Keratinocyte (primary cell): ENCODE results near the gene LINGO1. TPM values are rescaled to one million over a fixed set of nuclear protein-coding genes. Genes with fewer than 3 reads are reported as not detected.

Experiments
- DNase-seq: peaks from one replicate; pipeline ENCODE4 v3.0.0-alpha.2; 2011; ENCODE audit warnings: low read depth, missing footprints, low spot score
- FAIRE-seq: peaks from 2 replicates; lab custom pipeline; 2011; peaks lifted over from hg19 to GRCh38; lab: Jason Lieb, UNC
- H2AFZ ChIP-seq: 2 replicates; pipeline ENCODE4 v1.6.0; 2012; ENCODE audit warnings: low read length, control low read depth, inconsistent platforms; ENCODE audit not compliant: control insufficient read depth
- H3K27ac ChIP-seq: 2 replicates; pipeline ENCODE4 v1.5.1; 2011; ENCODE audit warnings: low read length; ENCODE audit not compliant: control insufficient read depth, insufficient read depth
- H3K27me3 ChIP-seq: 3 replicates; pipeline ENCODE4 v1.6.0; 2011; ENCODE audit warnings: low read length; ENCODE audit not compliant: control insufficient read depth, insufficient read depth; ENCODE audit errors: extremely low read depth
- H3K36me3 ChIP-seq, 2 experiments: 2 replicates in 1 of 2; 3 replicates in 1 of 2; pipeline ENCODE4 v1.5.1; 2011; ENCODE audit warnings: low read length in 2 of 2, mild to moderate bottlenecking in 1 of 2; ENCODE audit not compliant: control insufficient read depth in 2 of 2, insufficient read depth in 2 of 2; ENCODE audit errors: extremely low read depth in 1 of 2
- H3K4me1 ChIP-seq: 3 replicates; pipeline ENCODE4 v1.5.1; 2011; ENCODE audit warnings: low read length; ENCODE audit not compliant: control insufficient read depth, insufficient read depth; ENCODE audit errors: extremely low read depth
- H3K4me2 ChIP-seq: 3 replicates; pipeline ENCODE4 v1.6.0; 2011; ENCODE audit warnings: low read depth, low read length; ENCODE audit not compliant: control insufficient read depth, insufficient read depth; ENCODE audit errors: extremely low read depth
- H3K4me3 ChIP-seq, 3 experiments: fragments of 200-600 bp in 1 of 3; sonication (generic) in 1 of 3; 2 replicates in 2 of 3; 3 replicates in 1 of 3; pipeline ENCODE4 v1.5.1; 2011 to 2016; ENCODE audit warnings: low read length in 3 of 3, mild to moderate bottlenecking in 3 of 3, control low read depth in 2 of 3, inconsistent platforms in 1 of 3, low read depth in 1 of 3, mixed read lengths in 1 of 3, mixed run types in 1 of 3, moderate library complexity in 1 of 3; ENCODE audit not compliant: control insufficient read depth in 2 of 3, insufficient read depth in 2 of 3; ENCODE audit errors: extremely low read depth in 1 of 3
- H3K79me2 ChIP-seq: 2 replicates; pipeline ENCODE4 v1.6.0; 2012; ENCODE audit warnings: low read length; ENCODE audit not compliant: control insufficient read depth, insufficient read depth
- H3K9ac ChIP-seq: 3 replicates; pipeline ENCODE4 v1.6.0; 2011; ENCODE audit warnings: low read length; ENCODE audit not compliant: control insufficient read depth, insufficient read depth; ENCODE audit errors: extremely low read depth
- H3K9me1 ChIP-seq: 3 replicates; pipeline ENCODE4 v1.6.0; 2011; ENCODE audit warnings: low read length; ENCODE audit not compliant: control insufficient read depth, insufficient read depth; ENCODE audit errors: extremely low read depth
- H3K9me3 ChIP-seq: 2 replicates; pipeline ENCODE4 v1.5.1; 2012; ENCODE audit warnings: low read depth, low read length; ENCODE audit not compliant: control insufficient read depth
- H4K20me1 ChIP-seq: 3 replicates; pipeline ENCODE4 v1.6.0; 2011; ENCODE audit warnings: low read length; ENCODE audit not compliant: control insufficient read depth, insufficient read depth; ENCODE audit errors: extremely low read depth
- EZH2 ChIP-seq: IDR thresholded peaks from one replicate; pipeline ENCODE4 v1.6.1; 2012; ENCODE audit warnings: inconsistent platforms, mild to moderate bottlenecking, low read length, moderate library complexity
- dilution Hi-C: fragments of 300-500 bp; cut with MboI; formaldehyde crosslinking; loops from one replicate; pipeline ENCODE4 v1.7.0; 2020; ENCODE audit warnings: low sequenced_read_pairs; ENCODE audit not compliant: extremely low pct_ligation_motif_present
- polyA plus RNA-seq, 5 experiments: library from polyadenylated mRNA; depleted of rRNA in 3 of 5; stranded (reverse) in 3 of 5; stranded (forward) in 1 of 5; unstranded in 1 of 5; fragments of >200 nt; gene quantifications; 1 replicate in 1 of 5; 2 replicates in 3 of 5; 3 replicates in 1 of 5; pipeline versions ENCODE4 v1.2.1 to v1.2.3, GENCODE V29; 2011 to 2012; ENCODE audit warnings: missing spikeins in 2 of 5, low read depth in 1 of 5, low replicate concordance in 1 of 5
- TF ChIP-seq, protein P1 (sequence below), 3 experiments: IDR thresholded peaks in 1 of 3; conservative IDR thresholded peaks in 1 of 3; optimal IDR thresholded peaks in 1 of 3; 2 replicates in 2 of 3; 3 replicates in 1 of 3; pipeline versions ENCODE3 to v1.5.1; 2011; ENCODE audit warnings: low read length in 3 of 3, mild to moderate bottlenecking in 3 of 3, moderate library complexity in 2 of 3, control low read depth in 1 of 3, inconsistent platforms in 1 of 3; ENCODE audit not compliant: insufficient read depth in 2 of 3; ENCODE audit errors: extremely low read depth in 1 of 3

The LINGO1 gene
- polyA plus RNA-seq, 1 donor (not counting 4 experiments of a cell fraction or from before 2014, with no cell fraction given): not detected

DNA sequence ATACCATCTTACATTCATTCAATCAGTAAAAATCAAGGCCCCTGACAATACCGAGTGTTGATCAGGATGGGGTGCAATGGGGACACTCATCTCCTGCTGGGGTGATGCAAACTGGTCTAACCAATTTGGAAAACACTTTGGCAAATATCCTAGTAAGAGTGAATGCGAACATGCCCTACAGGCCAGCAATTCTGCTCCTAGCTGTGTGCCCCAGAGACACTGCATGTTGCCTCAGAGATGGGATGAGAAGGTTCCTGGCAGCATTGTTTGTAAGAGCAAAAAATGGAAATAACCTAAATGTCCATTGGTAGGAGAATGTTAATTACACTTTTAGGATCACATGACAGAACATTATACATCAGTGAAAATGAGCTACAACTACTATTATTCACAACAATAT lies 4.7 kb downstream of the LINGO1 start:
- H3K9me3 ChIP-seq: no peaks in the 10 kb centered on the region
- dilution Hi-C loops: no loop called here
- H3K36me3 ChIP-seq: no peaks in the 10 kb centered on the region
- no peaks in the 10 kb centered on the region for H4K20me1 ChIP-seq
- H3K9me1 ChIP-seq: no peaks in the 10 kb centered on the region
- DNase-seq: no peak
- no peak overlapping the region for H3K9ac ChIP-seq
- peaks cover 37% of the 10 kb centered on the region for H3K27me3 ChIP-seq
- no peak for FAIRE-seq
- peaks cover under 1% of the 10 kb centered on the region for H3K4me1 ChIP-seq
- no peak overlapping the region for H3K4me2 ChIP-seq
- no peak overlapping the region for H3K27ac ChIP-seq
- H3K4me3 ChIP-seq: no peak overlapping the region
- no peak overlapping the region for H2AFZ ChIP-seq
- TF ChIP-seq EZH2: no peak
- TF ChIP-seq, protein P1, sequence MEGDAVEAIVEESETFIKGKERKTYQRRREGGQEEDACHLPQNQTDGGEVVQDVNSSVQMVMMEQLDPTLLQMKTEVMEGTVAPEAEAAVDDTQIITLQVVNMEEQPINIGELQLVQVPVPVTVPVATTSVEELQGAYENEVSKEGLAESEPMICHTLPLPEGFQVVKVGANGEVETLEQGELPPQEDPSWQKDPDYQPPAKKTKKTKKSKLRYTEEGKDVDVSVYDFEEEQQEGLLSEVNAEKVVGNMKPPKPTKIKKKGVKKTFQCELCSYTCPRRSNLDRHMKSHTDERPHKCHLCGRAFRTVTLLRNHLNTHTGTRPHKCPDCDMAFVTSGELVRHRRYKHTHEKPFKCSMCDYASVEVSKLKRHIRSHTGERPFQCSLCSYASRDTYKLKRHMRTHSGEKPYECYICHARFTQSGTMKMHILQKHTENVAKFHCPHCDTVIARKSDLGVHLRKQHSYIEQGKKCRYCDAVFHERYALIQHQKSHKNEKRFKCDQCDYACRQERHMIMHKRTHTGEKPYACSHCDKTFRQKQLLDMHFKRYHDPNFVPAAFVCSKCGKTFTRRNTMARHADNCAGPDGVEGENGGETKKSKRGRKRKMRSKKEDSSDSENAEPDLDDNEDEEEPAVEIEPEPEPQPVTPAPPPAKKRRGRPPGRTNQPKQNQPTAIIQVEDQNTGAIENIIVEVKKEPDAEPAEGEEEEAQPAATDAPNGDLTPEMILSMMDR (optimal IDR thresholded peaks at IDR 0.05 in 1 of 3, IDR thresholded peaks at IDR 0.05 in 1 of 3, conservative IDR thresholded peaks at IDR 0.05 in 1 of 3; ENCODE audit: extremely low read depth in 1 of 3, insufficient read depth in 2 of 3, low read length in 3 of 3): no peak
- no peaks in the 10 kb centered on the region for H3K79me2 ChIP-seq

DNA sequence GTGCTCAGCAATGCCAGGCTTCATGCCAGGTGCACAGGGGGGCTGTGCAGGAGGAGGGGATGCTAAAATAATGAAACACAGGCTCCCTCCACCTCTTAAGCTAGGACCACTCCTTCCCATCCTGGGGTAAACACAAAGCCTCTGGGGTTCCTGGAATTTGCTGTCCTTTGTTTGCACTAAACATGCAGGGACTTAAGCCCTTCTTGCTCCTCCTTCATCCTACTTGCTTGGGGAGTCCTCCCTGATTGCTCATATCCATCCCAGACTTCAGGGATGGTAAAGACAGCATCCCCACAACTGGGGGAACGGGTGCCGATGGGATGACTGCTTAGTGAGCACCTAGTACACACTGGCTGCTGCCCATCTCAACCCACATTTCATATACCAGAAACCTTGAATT lies 5.1 kb downstream of the LINGO1 start:
- no peak overlapping the region for H3K4me2 ChIP-seq
- no peak overlapping the region for H3K27ac ChIP-seq
- dilution Hi-C loops: no loop called here
- no peak overlapping the region for H2AFZ ChIP-seq
- H3K79me2 ChIP-seq: no peaks in the 10 kb centered on the region
- no peaks in the 10 kb centered on the region for H3K9me3 ChIP-seq
- H3K9me1 ChIP-seq: no peaks in the 10 kb centered on the region
- H3K9ac ChIP-seq: no peak overlapping the region
- H3K27me3 ChIP-seq: peaks cover 33% of the 10 kb centered on the region
- no peak overlapping the region for H3K4me3 ChIP-seq
- H3K4me1 ChIP-seq: no peaks in the 10 kb centered on the region
- H4K20me1 ChIP-seq: no peaks in the 10 kb centered on the region
- H3K36me3 ChIP-seq: no peaks in the 10 kb centered on the region
- no peak for TF ChIP-seq EZH2
- TF ChIP-seq, protein P1 (optimal IDR thresholded peaks at IDR 0.05 in 1 of 3, IDR thresholded peaks at IDR 0.05 in 1 of 3, conservative IDR thresholded peaks at IDR 0.05 in 1 of 3; ENCODE audit: extremely low read depth in 1 of 3, insufficient read depth in 2 of 3, low read length in 3 of 3): no peak
- DNase-seq (no peak), FAIRE-seq (no peak)
